PFSK-1 (cell line): ENCODE results near the gene SEPTIN2.

Experiments used
- SIN3A ChIP-seq: IDR thresholded peaks from 2 replicates; pipeline ENCODE4 v1.6.1; 2012; ENCODE audit warnings: mild to moderate bottlenecking, low read length, moderate library complexity, borderline replicate concordance; ENCODE audit not compliant: insufficient read depth
- TAF1 ChIP-seq: IDR thresholded peaks from 2 replicates; pipeline ENCODE4 v1.6.1; 2012; ENCODE audit warnings: low read length, control low read depth, borderline replicate concordance; ENCODE audit not compliant: insufficient read depth

GRCh38 chr2:241270531-241270930, 45.2 kb upstream of the SEPTIN2 start:
- TF ChIP-seq SIN3A (no peak), TAF1 (no peak)
